ENCODE measurements around the gene PODXL.

- TF ChIP-seq EZH2 (IDR thresholded peaks at IDR 0.05) (no peak), POLR2AphosphoS5 (IDR thresholded peaks at IDR 0.05; ENCODE audit: borderline replicate concordance, low read depth, low read length) (no peak), FOXP2 (optimal IDR thresholded peaks at IDR 0.05; ENCODE audit: control extremely low read depth, extremely low read length, insufficient read depth) (no peak)
Observed at GRCh38 chr7:131538813-131539179, 17.6 kb downstream of the PODXL start.
